ENCODE data around the gene CCDC182.
A peak's percentile ranks its signal among the peaks of the same experiment; 100 is the strongest.

The CCDC182 gene

GRCh38 chr17:57745242-57745641, at the start of gene CCDC182:
Gene CCDC182 (minus strand): TSS chr17:57745299. CDS start chr17:57745272, 27 bp downstream.
- no peak for DNase-seq (ENCODE audit: low read depth)

- no peak for DNase-seq (ENCODE audit: low read depth)
Observed at GRCh38 chr17:57794841-57795240, 49.7 kb upstream of the CCDC182 start.

- no peak for DNase-seq (ENCODE audit: low read depth)
Observed at GRCh38 chr17:57788725-57789124, 43.6 kb upstream of the CCDC182 start.

- DNase-seq (ENCODE audit: low read depth) = no peak
Observed at GRCh38 chr17:57785022-57785421, 39.9 kb upstream of the CCDC182 start.

- DNase-seq (ENCODE audit: low read depth) = no peak
Observed at GRCh38 chr17:57784226-57784895, 39.3 kb upstream of the CCDC182 start.

- peak; percentile 67 for DNase-seq (ENCODE audit: low read depth)
Observed at GRCh38 chr17:57783338-57783742, 38.2 kb upstream of the CCDC182 start.

GRCh38 chr17:57782647-57783337, 37.7 kb upstream of the CCDC182 start:
- DNase-seq (ENCODE audit: low read depth) = no peak

- DNase-seq (ENCODE audit: low read depth) = no peak
Observed at GRCh38 chr17:57782062-57782490, 37.0 kb upstream of the CCDC182 start.

- DNase-seq (ENCODE audit: low read depth) = no peak
Observed at GRCh38 chr17:57781386-57782061, 36.4 kb upstream of the CCDC182 start.

- DNase-seq (ENCODE audit: low read depth) = no peak
Observed at GRCh38 chr17:57779706-57780105, 34.6 kb upstream of the CCDC182 start.

GRCh38 chr17:57778306-57778705, 33.2 kb upstream of the CCDC182 start:
- DNase-seq (ENCODE audit: low read depth) = no peak

- DNase-seq (ENCODE audit: low read depth) = no peak
Observed at GRCh38 chr17:57776366-57776765, 31.3 kb upstream of the CCDC182 start.

GRCh38 chr17:57774872-57775271, 29.8 kb upstream of the CCDC182 start:
- no peak for DNase-seq (ENCODE audit: low read depth)

GRCh38 chr17:57773557-57773956, 28.5 kb upstream of the CCDC182 start:
- DNase-seq (ENCODE audit: low read depth) = no peak

GRCh38 chr17:57772774-57773173, 27.7 kb upstream of the CCDC182 start:
- DNase-seq (ENCODE audit: low read depth) = no peak

GRCh38 chr17:57767561-57767960, 22.5 kb upstream of the CCDC182 start:
- no peak for DNase-seq (ENCODE audit: low read depth)

GRCh38 chr17:57766318-57766943, 21.3 kb upstream of the CCDC182 start:
- no peak for DNase-seq (ENCODE audit: low read depth)

- no peak for DNase-seq (ENCODE audit: low read depth)
Observed at GRCh38 chr17:57762452-57763395, 17.6 kb upstream of the CCDC182 start.

GRCh38 chr17:57761887-57762286, 16.8 kb upstream of the CCDC182 start:
- no peak for DNase-seq (ENCODE audit: low read depth)

GRCh38 chr17:57760046-57760445, 14.9 kb upstream of the CCDC182 start:
- no peak for DNase-seq (ENCODE audit: low read depth)

- no peak for DNase-seq (ENCODE audit: low read depth)
Observed at GRCh38 chr17:57758654-57759053, 13.6 kb upstream of the CCDC182 start.

Data from activated T-cell treated with anti-CD3 and anti-CD28 coated beads for 1 hour (primary cell).